Spleen (tissue), 7 donors: ENCODE data around the gene SYNPO.

Source experiments
- POLR2A ChIP-seq, 3 donors: fragments of 450-650 bp; IDR thresholded peaks; one replicate each; pipeline ENCODE4 v1.5.1; 2017; ENCODE audit warnings: antibody characterized with exemption in 3 of 3, mild to moderate bottlenecking in 1 of 3
- TF ChIP-seq, protein P1 (sequence below), 11 experiments: fragments of 200-600 bp in 7 of 11; fragments of 450-650 bp in 4 of 11; sonication (generic) in 4 of 11; IDR thresholded peaks in 8 of 11; conservative IDR thresholded peaks in 3 of 11; 1 replicate in 7 of 11; 2 replicates in 4 of 11; pipeline versions ENCODE4 v1.4.0 to v1.8.0; 2016 to 2021; ENCODE audit warnings: antibody characterized with exemption in 11 of 11, inconsistent platforms in 4 of 11, mild to moderate bottlenecking in 1 of 11
- donor health status: DM: no; HTN: no; CAD: no; lungs with moderate emphysema.
- donor health status: DM: no; HTN: no; CAD: no.
- donor health status: DM: no; HTN: no; CAD: no.

DNA sequence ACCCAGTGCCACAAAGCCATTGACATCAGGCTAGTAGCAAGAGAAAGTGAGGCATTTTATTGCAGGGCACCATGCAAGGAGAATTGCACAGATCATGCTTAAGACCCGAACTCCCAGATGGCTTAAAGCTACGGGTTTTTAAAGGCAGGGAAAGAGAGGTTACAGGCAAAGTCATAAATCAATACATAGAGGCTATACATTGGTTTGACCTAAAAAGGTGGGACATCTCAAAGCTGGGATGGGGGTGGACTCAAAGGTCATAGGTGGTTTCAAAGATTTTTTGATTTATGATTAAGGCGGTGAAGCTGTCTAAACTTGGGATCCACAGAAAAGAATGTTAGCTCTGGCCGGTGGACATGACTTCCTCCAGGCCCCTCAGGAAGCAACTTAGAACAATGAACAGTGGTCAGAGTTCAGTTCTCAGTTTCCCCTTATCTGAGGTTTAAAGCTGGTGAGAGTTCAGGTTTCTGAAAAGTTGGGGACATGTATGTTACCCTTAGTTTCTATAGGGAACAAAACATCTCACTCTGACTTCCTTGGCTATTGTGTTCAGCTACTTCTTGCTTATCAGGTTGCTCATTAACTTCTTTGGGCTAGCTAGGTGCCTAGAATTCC lies 66.4 kb downstream of the SYNPO start:
- TF ChIP-seq, protein P1, sequence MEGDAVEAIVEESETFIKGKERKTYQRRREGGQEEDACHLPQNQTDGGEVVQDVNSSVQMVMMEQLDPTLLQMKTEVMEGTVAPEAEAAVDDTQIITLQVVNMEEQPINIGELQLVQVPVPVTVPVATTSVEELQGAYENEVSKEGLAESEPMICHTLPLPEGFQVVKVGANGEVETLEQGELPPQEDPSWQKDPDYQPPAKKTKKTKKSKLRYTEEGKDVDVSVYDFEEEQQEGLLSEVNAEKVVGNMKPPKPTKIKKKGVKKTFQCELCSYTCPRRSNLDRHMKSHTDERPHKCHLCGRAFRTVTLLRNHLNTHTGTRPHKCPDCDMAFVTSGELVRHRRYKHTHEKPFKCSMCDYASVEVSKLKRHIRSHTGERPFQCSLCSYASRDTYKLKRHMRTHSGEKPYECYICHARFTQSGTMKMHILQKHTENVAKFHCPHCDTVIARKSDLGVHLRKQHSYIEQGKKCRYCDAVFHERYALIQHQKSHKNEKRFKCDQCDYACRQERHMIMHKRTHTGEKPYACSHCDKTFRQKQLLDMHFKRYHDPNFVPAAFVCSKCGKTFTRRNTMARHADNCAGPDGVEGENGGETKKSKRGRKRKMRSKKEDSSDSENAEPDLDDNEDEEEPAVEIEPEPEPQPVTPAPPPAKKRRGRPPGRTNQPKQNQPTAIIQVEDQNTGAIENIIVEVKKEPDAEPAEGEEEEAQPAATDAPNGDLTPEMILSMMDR (IDR thresholded peaks at IDR 0.05 in 8 of 11, conservative IDR thresholded peaks at IDR 0.05 in 3 of 11): no peak
- TF ChIP-seq POLR2A (IDR thresholded peaks at IDR 0.05): no peak
